Measurements from ENCODE around the gene PPFIBP2.

Gene PPFIBP2

GRCh38 chr11:7506243-7506642 is 7.6 kb upstream of the PPFIBP2 start:
- Histone ChIP-seq H3K4me3 (ENCODE audit: low read depth, low read length, poor library complexity, severe bottlenecking) (no peak overlapping the region), H3K27me3 (ENCODE audit: insufficient read depth, low read length) (no peaks in the 10 kb centered on the region), H3K9ac (ENCODE audit: low read length) (no peak overlapping the region), H3K36me3 (ENCODE audit: insufficient read depth, low read length) (no peaks in the 10 kb centered on the region; the same call in 1 of the 2 replicates), H3K9me2 (ENCODE audit: low read depth, low read length) (no peaks in the 10 kb centered on the region), H3K79me2 (ENCODE audit: insufficient read depth, low read length) (no peaks in the 10 kb centered on the region), H2AFZ (ENCODE audit: low read length) (no peak overlapping the region), H4K20me1 (ENCODE audit: insufficient read depth, low read length) (no peaks in the 10 kb centered on the region), H3K4me2 (ENCODE audit: low read length) (no peak overlapping the region), H3F3A (ENCODE audit: insufficient read depth, low read length) (no peaks in the 10 kb centered on the region), H3K4me1 (ENCODE audit: insufficient read depth, low read length, severe bottlenecking) (peaks cover 9% of the 10 kb centered on the region), H3K9me3 (ENCODE audit: low read length) (no peaks in the 10 kb centered on the region), H3K27ac (ENCODE audit: low read depth, low read length, poor library complexity, severe bottlenecking) (no peak overlapping the region)
- no peak for TF ChIP-seq EZH2 (IDR thresholded peaks at IDR 0.05; ENCODE audit: borderline replicate concordance, low read length)
- no peak for TF ChIP-seq CTCF (IDR thresholded peaks at IDR 0.05; ENCODE audit: low read length)

- no peaks in the 10 kb centered on the region for H4K20me1 ChIP-seq (ENCODE audit: insufficient read depth, low read length)
- no peaks in the 10 kb centered on the region for H3K79me2 ChIP-seq (ENCODE audit: insufficient read depth, low read length)
- no peak overlapping the region for H3K4me3 ChIP-seq (ENCODE audit: low read depth, low read length, poor library complexity, severe bottlenecking)
- 0 out of 2 replicates have a peak, but pooled peaks cover 4% of the 10 kb centered on the region for H3F3A ChIP-seq (ENCODE audit: insufficient read depth, low read length)
- TF ChIP-seq CTCF (IDR thresholded peaks at IDR 0.05; ENCODE audit: low read length), result no peak
- no peak for TF ChIP-seq EZH2 (IDR thresholded peaks at IDR 0.05; ENCODE audit: borderline replicate concordance, low read length)
- H3K9ac ChIP-seq (ENCODE audit: low read length), result no peak overlapping the region
- no peak overlapping the region for H2AFZ ChIP-seq (ENCODE audit: low read length)
- no peak overlapping the region for H3K4me2 ChIP-seq (ENCODE audit: low read length)
- no peak overlapping the region for H3K27ac ChIP-seq (ENCODE audit: low read depth, low read length, poor library complexity, severe bottlenecking)
- no peaks in the 10 kb centered on the region for H3K9me3 ChIP-seq (ENCODE audit: low read length)
- H3K4me1 ChIP-seq (ENCODE audit: insufficient read depth, low read length, severe bottlenecking), result peaks cover 28% of the 10 kb centered on the region
- H3K36me3 ChIP-seq (ENCODE audit: insufficient read depth, low read length), result no peaks in the 10 kb centered on the region; the same call in 1 of the 2 replicates
- no peaks in the 10 kb centered on the region for H3K27me3 ChIP-seq (ENCODE audit: insufficient read depth, low read length)
- no peaks in the 10 kb centered on the region for H3K9me2 ChIP-seq (ENCODE audit: low read depth, low read length)
Observed at GRCh38 chr11:7508087-7508486, 5.7 kb upstream of the PPFIBP2 start.

GRCh38 chr11:7509966-7510365 is 3.8 kb upstream of the PPFIBP2 start:
- Histone ChIP-seq H3K4me3 (ENCODE audit: low read depth, low read length, poor library complexity, severe bottlenecking) (no peak overlapping the region), H2AFZ (ENCODE audit: low read length) (no peak overlapping the region), H3K4me1 (ENCODE audit: insufficient read depth, low read length, severe bottlenecking) (peaks cover 34% of the 10 kb centered on the region), H3F3A (ENCODE audit: insufficient read depth, low read length) (0 out of 2 replicates have a peak, but pooled peaks cover 4% of the 10 kb centered on the region), H3K79me2 (ENCODE audit: insufficient read depth, low read length) (peaks cover 4% of the 10 kb centered on the region; the same call in 1 of the 2 replicates), H4K20me1 (ENCODE audit: insufficient read depth, low read length) (no peaks in the 10 kb centered on the region), H3K27ac (ENCODE audit: low read depth, low read length, poor library complexity, severe bottlenecking) (no peak overlapping the region), H3K9me3 (ENCODE audit: low read length) (no peaks in the 10 kb centered on the region), H3K36me3 (ENCODE audit: insufficient read depth, low read length) (no peaks in the 10 kb centered on the region; the same call in 1 of the 2 replicates), H3K9me2 (ENCODE audit: low read depth, low read length) (no peaks in the 10 kb centered on the region), H3K27me3 (ENCODE audit: insufficient read depth, low read length) (no peaks in the 10 kb centered on the region), H3K9ac (ENCODE audit: low read length) (no peak overlapping the region), H3K4me2 (ENCODE audit: low read length) (no peak overlapping the region)
- no peak for TF ChIP-seq EZH2 (IDR thresholded peaks at IDR 0.05; ENCODE audit: borderline replicate concordance, low read length)
- no peak for TF ChIP-seq CTCF (IDR thresholded peaks at IDR 0.05; ENCODE audit: low read length)
